ENCODE results near the gene LY6G6D. TPM values are rescaled to one million over a fixed set of nuclear protein-coding genes. Genes with fewer than 3 reads are reported as not detected.

The LY6G6D gene
- total and polyA plus RNA-seq, 2 of the 13 experiments (the other 11 are each of a cell fraction or from before 2014, with no cell fraction given) = not detected

- TF ChIP-seq ZBTB4 (CRISPR knock-in tag; IDR thresholded peaks at IDR 0.05; ENCODE audit: borderline replicate concordance) (0 out of 2 replicates have a peak, but pooled peaks have one; percentile 40), ZNF614 (CRISPR knock-in tag; IDR thresholded peaks at IDR 0.05; ENCODE audit: borderline replicate concordance) (peak; percentile 98), HNRNPH1 (optimal IDR thresholded peaks at IDR 0.05; ENCODE audit: low read depth, low read length) (no peak), IKZF4 (CRISPR knock-in tag; IDR thresholded peaks at IDR 0.05; ENCODE audit: borderline replicate concordance, low read depth, not compliant biosample characterization) (no peak), ZNF747 (CRISPR knock-in tag; IDR thresholded peaks at IDR 0.05; ENCODE audit: borderline replicate concordance) (no peak), ATF2 (CRISPR knock-in tag; IDR thresholded peaks at IDR 0.05) (0 out of 2 replicates have a peak, but pooled peaks have one; percentile 31), ZNF776 (CRISPR knock-in tag; IDR thresholded peaks at IDR 0.05) (no peak), GATAD2A (CRISPR knock-in tag; IDR thresholded peaks at IDR 0.05) (peak; percentile 62; the same call in 1 of the 2 replicates), KDM3A (CRISPR knock-in tag; IDR thresholded peaks at IDR 0.05; ENCODE audit: low read depth) (peak; percentile 73; the same call in 1 of the 2 replicates), ZNF839 (CRISPR knock-in tag; IDR thresholded peaks at IDR 0.05; ENCODE audit: borderline replicate concordance) (no peak), ZNF605 (CRISPR knock-in tag; IDR thresholded peaks at IDR 0.05) (no peak), JUND (CRISPR knock-in tag; IDR thresholded peaks at IDR 0.05) (no peak), ZSCAN25 (CRISPR knock-in tag; IDR thresholded peaks at IDR 0.05) (0 out of 2 replicates have a peak, but pooled peaks have one; percentile 12), RAD21 (CRISPR knock-in tag; IDR thresholded peaks at IDR 0.05) (peak; percentile 97), PRDM10 (CRISPR knock-in tag; IDR thresholded peaks at IDR 0.05; ENCODE audit: low read depth) (0 out of 2 replicates have a peak, but pooled peaks have one; percentile 31), ZBTB38 (CRISPR knock-in tag; IDR thresholded peaks at IDR 0.05) (no peak; the same call in 1 of the 2 replicates), TSC22D2 (CRISPR knock-in tag; IDR thresholded peaks at IDR 0.05; ENCODE audit: borderline replicate concordance) (peak; percentile 69; the same call in 1 of the 2 replicates), EED (CRISPR knock-in tag; IDR thresholded peaks at IDR 0.05) (no peak)
These were observed 34.7 kb upstream of the LY6G6D start, which contains the start of gene LY6G5C (continued) for GRCh38 chr6:31680226-31681134.

Measured in HepG2 (cell line).